Sciatic nerve (tissue), 2 donors: ENCODE measurements around the gene CRHR2. TPM values are rescaled to one million over a fixed set of nuclear protein-coding genes. Genes with fewer than 3 reads are reported as not detected.
"Not testable (repeated sequence)": the region's sequence is repeated elsewhere in the genome, so short reads cannot be mapped to it uniquely, and the experiment has no call there.

Experiments
- ATAC-seq: fragments of 200-7000 bp; cut with Tn5 transposase; one replicate; pipeline ENCODE4 v1.9.1; 2020; ENCODE audit warnings: mild to moderate bottlenecking, moderate library complexity
- DNase-seq: peaks from one replicate; pipeline ENCODE4 v3.0.0-alpha.2; 2020; ENCODE audit warnings: low spot score
- intact Hi-C: fragments of 100-400 bp; cut with DNase I; formaldehyde crosslinking; loops from one replicate; pipeline ENCODE4 v1.14.2; 2022
- total RNA-seq: library from RNA; stranded (reverse); fragmentation: NEBNext Ultra II Directional; extraction: Animal tissue kit (Norgen Biotek cat#: 25700); gene quantifications from one replicate; pipeline ENCODE4 v1.2.1, GENCODE V29; 2021
- donor health status: DM: no; HTN: no; CAD: no.
- donor health status: DM: no; HTN: no; CAD: no.

The CRHR2 gene
- 1.1 TPM for total RNA-seq

DNA sequence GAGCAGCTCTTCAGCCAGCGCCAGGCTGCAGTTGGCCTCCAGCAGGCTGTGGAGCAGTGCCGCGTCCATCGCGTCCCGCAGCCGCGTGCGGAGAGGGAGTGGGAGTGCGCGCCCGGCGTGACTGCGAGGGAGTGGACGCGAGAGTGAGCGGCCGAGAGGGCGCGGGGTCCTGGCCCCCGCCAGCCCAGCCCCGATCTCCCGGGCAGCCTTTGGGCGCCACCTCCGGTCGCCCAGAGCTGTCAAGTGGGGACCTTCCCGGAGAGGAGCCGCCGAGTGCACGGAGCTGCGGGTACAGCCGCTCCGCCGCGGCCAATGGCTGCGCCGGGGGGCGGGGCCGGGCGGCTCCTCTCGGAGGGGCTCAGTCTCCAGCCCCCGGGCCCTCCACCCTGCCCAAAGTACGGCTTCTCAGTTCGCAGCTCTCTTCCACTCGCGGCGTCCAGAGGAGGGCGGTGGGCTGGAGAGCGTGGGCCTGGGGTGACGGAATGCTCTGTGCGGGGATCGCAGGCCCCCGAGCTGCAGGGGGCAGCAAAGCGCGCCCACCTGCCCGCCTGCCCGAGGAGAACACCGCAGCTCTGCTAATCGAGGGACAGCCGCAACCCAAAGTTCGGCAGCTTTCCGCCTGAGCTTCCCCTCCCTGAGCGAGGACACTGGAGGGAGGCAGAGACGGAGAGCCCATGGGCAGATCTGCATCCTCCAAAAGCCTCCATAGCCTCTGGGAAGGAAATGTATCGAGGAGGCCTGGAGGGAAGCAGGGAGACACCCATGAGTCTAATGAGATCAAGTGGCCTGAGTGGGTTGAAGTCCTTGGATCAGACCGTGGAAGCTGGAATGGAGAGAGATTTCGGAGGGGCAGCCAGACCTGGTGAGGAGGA lies at the start of gene CRHR2:
CRHR2 (minus strand) TSS at position 245 of the 872 bp plus-strand sequence; CDS start at position 69, 176 bp downstream.
- intact Hi-C loops, result no loop called here
- DNase-seq (no peak), ATAC-seq (peak; percentile 60)

DNA sequence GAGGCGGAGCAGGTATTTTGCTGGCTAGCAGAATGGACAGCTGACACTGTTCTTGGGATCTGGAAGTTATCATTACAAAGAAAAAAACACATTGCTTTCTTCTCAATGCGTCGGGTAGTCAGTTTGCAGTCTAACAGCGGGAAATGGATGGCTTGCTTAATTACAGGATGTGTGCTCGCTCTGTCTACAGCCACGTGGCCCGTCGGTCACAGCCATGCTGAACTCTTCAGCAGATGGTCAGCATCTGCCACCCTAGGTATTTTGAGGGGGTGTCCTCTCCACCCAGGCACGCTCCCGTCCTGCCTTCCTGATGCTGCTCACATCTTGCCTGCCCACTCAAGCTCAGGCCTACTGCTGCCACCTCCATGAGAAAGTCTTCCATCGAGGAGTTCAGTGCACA lies 49.3 kb upstream of the CRHR2 start:
- ATAC-seq (no peak), DNase-seq (no peak)
- intact Hi-C loops, result no loop called here

- ATAC-seq (no peak), DNase-seq (no peak)
- intact Hi-C loops, result no loop called here
Observed at GRCh38 chr7:30730996-30731395, 48.7 kb upstream of the CRHR2 start.

- DNase-seq (no peak), ATAC-seq (no peak)
- intact Hi-C loops, result no loop called here
Observed at GRCh38 chr7:30730097-30730496, 47.8 kb upstream of the CRHR2 start.

GRCh38 chr7:30729642-30730041 lies 47.4 kb upstream of the CRHR2 start:
- DNase-seq, result no peak
- intact Hi-C loops, result no loop called here
- ATAC-seq, result no peak

GRCh38 chr7:30728591-30729100 lies 46.4 kb upstream of the CRHR2 start:
- no peak for ATAC-seq
- DNase-seq, result no peak
- intact Hi-C loops, result no loop called here

GRCh38 chr7:30727061-30727945 lies 45.0 kb upstream of the CRHR2 start:
- DNase-seq (no peak), ATAC-seq (no peak)
- intact Hi-C loops, result no loop called here

DNA sequence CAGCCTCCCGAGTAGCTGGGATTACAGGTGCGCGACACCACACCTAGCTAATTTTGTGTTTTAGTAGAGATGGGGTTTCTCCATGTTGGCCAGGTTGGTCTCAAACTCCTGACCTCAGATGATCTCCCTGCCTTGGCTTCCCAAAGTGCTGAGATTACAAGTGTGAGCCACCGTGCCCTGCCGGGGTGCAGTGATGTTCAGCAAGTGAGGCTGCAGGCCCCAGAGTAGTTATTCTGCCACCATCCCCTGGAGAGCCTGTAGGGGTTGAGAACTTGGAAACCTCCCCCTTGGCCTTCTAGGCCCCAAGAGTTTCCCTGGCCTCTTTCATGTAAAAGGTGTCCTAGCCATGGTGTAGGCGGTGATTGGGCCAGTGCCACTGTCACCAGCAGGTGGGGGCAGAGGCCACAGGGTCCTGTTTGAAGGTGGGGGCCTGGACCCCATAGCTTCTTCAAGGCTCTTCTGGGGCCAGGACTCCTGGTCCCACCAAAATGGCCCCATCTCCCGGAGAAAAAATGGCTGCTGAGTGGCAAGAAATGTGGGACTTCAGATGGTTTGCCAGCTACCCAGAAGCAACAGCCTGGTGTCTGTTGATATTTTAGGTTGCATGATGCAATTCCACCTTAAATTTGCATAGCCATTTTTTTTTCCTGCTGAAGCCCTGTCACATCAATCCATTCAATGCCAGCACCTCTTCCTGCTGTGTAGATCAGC lies 44.2 kb upstream of the CRHR2 start:
- ATAC-seq, result no peak
- intact Hi-C loops, result no loop called here
- DNase-seq, result no peak

- DNase-seq (no peak), ATAC-seq (no peak)
- intact Hi-C loops, result no loop called here
Observed at GRCh38 chr7:30723776-30724175, 41.5 kb upstream of the CRHR2 start.

GRCh38 chr7:30722671-30723070 lies 40.4 kb upstream of the CRHR2 start:
- ATAC-seq (no peak), DNase-seq (no peak)
- intact Hi-C loops, result no loop called here

DNA sequence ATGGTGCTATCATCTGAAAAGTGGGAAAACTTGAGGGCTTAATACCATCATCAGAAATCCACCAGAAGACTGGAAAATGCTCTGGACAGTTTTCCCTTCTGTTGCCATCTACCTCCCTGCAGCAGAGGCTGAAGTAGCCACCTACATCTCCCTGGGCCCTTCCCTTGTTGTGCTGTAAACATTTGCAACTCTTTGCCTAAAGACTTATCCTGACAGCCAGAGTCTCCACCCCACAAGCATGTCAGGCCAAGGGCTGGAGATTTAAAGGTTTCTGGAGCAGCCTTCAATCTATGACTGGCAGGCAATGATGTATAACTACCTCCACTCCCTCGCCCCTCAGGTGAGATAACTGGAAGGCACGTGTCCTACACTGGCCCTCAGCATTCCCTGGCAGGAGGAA lies 39.9 kb upstream of the CRHR2 start:
- intact Hi-C loops, result no loop called here
- ATAC-seq (no peak), DNase-seq (no peak)

- DNase-seq, result no peak
- intact Hi-C loops, result no loop called here
- ATAC-seq, result no peak
Observed at GRCh38 chr7:30721211-30721610, 39.0 kb upstream of the CRHR2 start.

DNA sequence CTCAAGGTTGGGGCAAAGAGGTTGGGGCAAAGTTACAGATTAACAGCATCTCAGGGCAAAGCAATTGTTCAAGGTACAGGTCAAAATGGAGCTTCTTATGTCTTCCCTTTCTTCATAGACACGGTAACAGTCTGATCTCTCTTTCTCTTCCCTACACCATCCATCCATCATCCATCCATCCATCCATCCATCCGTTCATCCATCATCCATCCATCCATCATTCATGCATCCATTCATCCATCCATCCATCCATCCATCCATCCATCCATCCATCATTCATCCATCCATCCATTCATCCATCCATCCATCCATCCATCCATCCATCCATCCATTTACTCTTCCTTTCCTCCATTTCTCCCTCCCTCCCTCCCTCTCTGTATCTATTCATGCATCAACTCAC lies 37.2 kb upstream of the CRHR2 start:
- intact Hi-C loops, ATAC-seq, DNase-seq: not testable (repeated sequence)

- intact Hi-C loops, result no loop called here
- DNase-seq (no peak), ATAC-seq (no peak)
Observed at GRCh38 chr7:30717181-30717580, 34.9 kb upstream of the CRHR2 start.

DNA sequence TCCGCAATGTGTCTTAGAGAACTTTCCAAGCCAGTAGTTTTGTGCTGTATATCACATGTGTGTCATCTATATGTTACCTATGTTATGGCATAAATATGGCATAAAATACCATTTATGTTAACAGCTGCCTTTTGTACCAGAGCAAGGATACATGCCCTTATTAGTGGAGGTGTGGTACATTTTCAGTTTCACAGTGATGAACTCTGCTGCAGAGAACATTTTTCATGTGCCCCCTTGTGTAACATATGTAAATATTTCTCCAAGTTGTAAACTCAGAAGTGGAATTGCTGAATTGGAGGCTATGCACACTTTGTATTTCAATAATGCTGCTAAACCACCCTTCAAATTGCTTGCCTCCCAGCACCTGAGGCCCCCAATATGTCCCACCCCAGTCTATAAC lies 31.9 kb upstream of the CRHR2 start:
- DNase-seq, result no peak
- intact Hi-C loops, result no loop called here

DNA sequence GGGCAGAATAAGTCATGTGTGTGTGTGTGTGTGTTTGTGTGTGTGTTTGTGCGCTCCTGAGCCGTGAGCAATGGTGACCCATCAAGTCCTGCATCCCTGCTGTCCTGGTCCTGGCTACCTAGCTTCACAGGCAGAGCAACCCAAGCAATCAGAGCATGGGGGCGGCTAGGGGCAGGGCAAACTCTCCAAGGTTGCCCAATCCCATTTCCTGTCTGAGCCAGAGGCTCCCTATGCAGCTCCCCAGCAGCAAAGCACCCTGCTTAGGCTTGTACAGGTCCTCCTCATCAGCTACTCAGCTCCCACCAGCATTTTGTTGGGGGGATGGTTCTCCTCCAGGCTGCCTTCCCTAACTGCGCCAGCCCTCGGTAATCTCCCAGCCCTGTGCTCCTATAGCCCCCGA lies 31.1 kb upstream of the CRHR2 start:
- intact Hi-C loops, result no loop called here
- ATAC-seq (no peak), DNase-seq (no peak)

More for the DNA sequence above, 31.9 kb upstream of the CRHR2 start:
- ATAC-seq, result no peak

DNA sequence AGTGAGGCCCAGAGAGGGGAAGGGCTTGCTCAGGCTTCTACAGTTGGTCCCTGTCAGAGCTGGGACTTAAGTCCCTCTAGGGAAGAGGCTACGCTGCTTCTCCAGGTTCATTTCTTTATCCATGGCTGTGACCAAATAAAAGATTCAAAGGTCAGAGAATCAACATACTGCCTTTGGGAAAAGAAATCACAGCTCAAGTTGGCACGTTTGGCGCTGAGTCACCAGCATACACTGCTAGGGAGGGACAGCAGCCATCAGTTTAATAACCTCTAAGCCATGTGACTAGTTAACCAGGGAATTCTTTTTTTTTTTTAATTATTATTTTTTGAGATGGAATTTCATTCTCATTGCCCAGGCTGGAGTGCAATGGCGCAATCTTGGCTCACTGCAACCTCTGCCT lies 28.4 kb upstream of the CRHR2 start:
- ATAC-seq (no peak), DNase-seq (no peak)
- intact Hi-C loops, result no loop called here

DNA sequence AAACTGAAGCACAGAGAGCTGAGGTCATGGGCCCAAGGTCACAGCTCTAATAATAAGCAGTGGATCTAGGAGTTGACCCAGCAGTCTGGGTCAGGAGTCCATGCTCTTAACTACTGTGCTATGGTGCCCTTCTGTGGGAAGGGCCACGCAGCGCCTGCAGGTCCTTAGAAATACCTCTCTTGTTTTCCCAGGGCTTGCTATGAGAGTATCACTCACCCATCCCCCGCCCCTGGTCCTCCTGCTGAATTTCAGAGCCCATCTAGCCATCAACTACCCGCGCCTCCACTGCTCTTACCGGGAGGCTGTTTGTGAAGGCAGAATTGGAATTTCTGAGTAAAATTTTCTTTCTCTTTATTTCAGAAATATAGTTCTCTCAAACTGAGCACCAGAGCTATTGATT lies 27.3 kb upstream of the CRHR2 start:
- ATAC-seq (no peak), DNase-seq (no peak)
- intact Hi-C loops, result no loop called here

- ATAC-seq, result peak; percentile 91
- peak; percentile 74 for DNase-seq
- intact Hi-C loops, result no loop called here
Observed at GRCh38 chr7:30708983-30709382, 26.7 kb upstream of the CRHR2 start.
